ENCODE measurements around the gene DBI. TPM values are rescaled to one million over a fixed set of nuclear protein-coding genes. Genes with fewer than 3 reads are reported as not detected.

DBI gene
- total and polyA plus RNA-seq, 2 of the 8 experiments (the other 6 are each of a cell fraction or from before 2014, with no cell fraction given): 180 to 212 TPM

DNA sequence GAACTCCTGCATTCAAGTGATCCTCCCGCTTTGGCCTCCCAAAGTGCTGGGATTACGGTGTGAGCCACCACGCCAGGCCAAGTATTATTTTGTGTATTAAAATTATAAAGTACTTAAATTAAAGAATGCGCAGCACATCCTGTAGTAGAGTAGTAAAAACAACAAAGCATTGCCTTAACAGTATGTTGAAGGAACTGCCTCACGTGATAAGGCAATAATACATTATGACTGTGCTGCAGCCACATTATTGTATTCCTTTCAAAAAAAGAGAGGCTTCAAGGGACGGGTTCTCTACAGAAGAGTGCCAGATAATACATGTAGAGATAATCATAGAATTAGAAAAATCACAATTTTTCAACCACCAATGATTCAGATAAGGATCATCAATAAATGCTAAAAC is 33.8 kb upstream of the DBI start:
- no peak overlapping the region for H3K14ac ChIP-seq (ENCODE audit: insufficient read length)
- DNase-seq (ENCODE audit: low read depth in 1 of 2, low spot score in 2 of 2) (no peak), FAIRE-seq (no peak)
- no peak overlapping the region for H3K23ac ChIP-seq (ENCODE audit: insufficient read length)
- no peaks in the 10 kb centered on the region for H3K23me2 ChIP-seq (ENCODE audit: low read depth, low read length)
- H3K27me3 ChIP-seq (replicated peaks in 1 of 4; ENCODE audit: control insufficient read depth in 3 of 4, extremely low read depth in 1 of 4, insufficient read depth in 3 of 4, low read length in 3 of 4): no peaks in the 10 kb centered on the region
- no peaks in the 10 kb centered on the region for H3K79me2 ChIP-seq (ENCODE audit: control insufficient read depth in 1 of 2, insufficient read depth in 2 of 2, low read length in 2 of 2)
- H3K79me1 ChIP-seq (ENCODE audit: low read depth, low read length): no peaks in the 10 kb centered on the region
- no peak overlapping the region for H2BK15ac ChIP-seq (ENCODE audit: low read length)
- no peaks in the 10 kb centered on the region for H4K20me1 ChIP-seq (replicated peaks in 1 of 2; ENCODE audit: control insufficient read depth in 1 of 2, insufficient read depth in 2 of 2, low read length in 2 of 2)
- H3K4ac ChIP-seq (replicated peaks; ENCODE audit: insufficient read length, low read depth, low read length): no peak overlapping the region
- H2BK20ac ChIP-seq (ENCODE audit: low read length): no peak overlapping the region
- no peak overlapping the region for H3K56ac ChIP-seq (replicated peaks; ENCODE audit: insufficient read length, low read depth, low read length)
- H2AFZ ChIP-seq (ENCODE audit: low read length): no peak overlapping the region
- H3K4me2 ChIP-seq (ENCODE audit: insufficient read depth in 1 of 2, low read depth in 2 of 2, low read length in 2 of 2): no peak overlapping the region
- no peaks in the 10 kb centered on the region for H3K36me3 ChIP-seq (ENCODE audit: control insufficient read depth in 2 of 4, insufficient read depth in 4 of 4, low read length in 3 of 4)
- TF ChIP-seq SP2 (IDR thresholded peaks at IDR 0.05; ENCODE audit: low read length): no peak
- TF ChIP-seq JUN (IDR thresholded peaks at IDR 0.05; ENCODE audit: low read depth, low read length): no peak
- no peak for TF ChIP-seq KDM1A (IDR thresholded peaks at IDR 0.05; ENCODE audit: borderline replicate concordance, low read length)
- TF ChIP-seq NRF1 (IDR thresholded peaks at IDR 0.05; ENCODE audit: low read depth, low read length): no peak
- no peak for TF ChIP-seq HDAC2 (IDR thresholded peaks at IDR 0.05; ENCODE audit: borderline replicate concordance in 1 of 2, low read depth in 2 of 2, low read length in 2 of 2)
- TF ChIP-seq E2F6 (IDR thresholded peaks at IDR 0.05): no peak
- TF ChIP-seq MAFK (IDR thresholded peaks at IDR 0.05; ENCODE audit: low read depth, low read length): no peak
- TF ChIP-seq CHD1 (IDR thresholded peaks at IDR 0.05; ENCODE audit: low read depth, low read length): no peak
- TF ChIP-seq SIRT6 (IDR thresholded peaks at IDR 0.05; ENCODE audit: low read length): no peak
- no peak for TF ChIP-seq CTBP2 (IDR thresholded peaks at IDR 0.05; ENCODE audit: borderline replicate concordance, insufficient read depth, insufficient read length, low read length)
- TF ChIP-seq KDM4A (IDR thresholded peaks at IDR 0.05; ENCODE audit: low read depth, low read length, severe bottlenecking): no peak
- no peak for TF ChIP-seq POLR2A (IDR thresholded peaks at IDR 0.05; ENCODE audit: control extremely low read depth in 1 of 2, low read depth in 2 of 2, low read length in 2 of 2)
- TF ChIP-seq EZH2 (IDR thresholded peaks at IDR 0.05; ENCODE audit: low read depth, low read length, severe bottlenecking): no peak
- no peak for TF ChIP-seq BCL11A (IDR thresholded peaks at IDR 0.05; ENCODE audit: low read depth in 2 of 2, low read length in 2 of 2)
- no peak overlapping the region for H2AK5ac ChIP-seq (ENCODE audit: low read depth, low read length)
- H4K5ac ChIP-seq (ENCODE audit: insufficient read length, low read depth, low read length): no peak overlapping the region
- no peak overlapping the region for H3K9ac ChIP-seq (replicated peaks in 1 of 4; ENCODE audit: extremely low read depth in 1 of 4, low read depth in 3 of 4, low read length in 3 of 4)
- H2BK5ac ChIP-seq (ENCODE audit: low read depth, low read length): no peak overlapping the region
- H2BK120ac ChIP-seq (replicated peaks; ENCODE audit: low read depth, low read length): no peak overlapping the region
- ChIA-PET CTCF (ENCODE audit: partially characterized antibody) (no interaction called here), POLR2A (ENCODE audit: partially characterized antibody) (no interaction called here)
- no peak overlapping the region for H3K27ac ChIP-seq (ENCODE audit: low read depth, low read length)
- no peaks in the 10 kb centered on the region for H3K4me1 ChIP-seq (replicated peaks in 1 of 4; ENCODE audit: control insufficient read depth in 3 of 4, insufficient read depth in 4 of 4, low read length in 3 of 4)
- no peaks in the 10 kb centered on the region for H3K9me3 ChIP-seq (ENCODE audit: insufficient read depth in 2 of 2, low read depth in 1 of 2, low read length in 1 of 2)
- no peak overlapping the region for H4K8ac ChIP-seq (ENCODE audit: extremely low read depth, insufficient read depth, low read length)
- no peak overlapping the region for H2BK12ac ChIP-seq (ENCODE audit: low read depth, low read length)
- 92% methylated on average over 6 of the region's 6 CpGs; no CpG with 5 or more reads in 1 of the 2 experiments for WGBS, 2 experiments (ENCODE audit: extremely low coverage in 1 of 2, insufficient coverage in 1 of 2, insufficient read length in 1 of 2, insufficient replicate concordance in 2 of 2, low coverage in 1 of 2, low lambda C conversion rate in 2 of 2, missing lambda C conversion rate in 1 of 2)
- no peak overlapping the region for H4K91ac ChIP-seq (replicated peaks; ENCODE audit: insufficient read length, low read length)
- no peak overlapping the region for H3K18ac ChIP-seq (ENCODE audit: extremely low read depth, low read length)
- no peak overlapping the region for H3K4me3 ChIP-seq (ENCODE audit: extremely low read depth in 1 of 4, insufficient read depth in 2 of 4, low read depth in 3 of 4, low read length in 4 of 4)
